Spleen (tissue), 11 donors: ENCODE measurements around the gene C4A. TPM values are rescaled to one million over a fixed set of nuclear protein-coding genes. Genes with fewer than 3 reads are reported as not detected.
A peak's percentile ranks its signal among the peaks of the same experiment; 100 is the strongest.
"Not testable (repeated sequence)": the region's sequence is repeated elsewhere in the genome, so short reads cannot be mapped to it uniquely, and the experiment has no call there.

Source experiments
- DNase-seq: peaks from one replicate; pipeline ENCODE4 v3.0.0-alpha.2; 2020
- H3K27ac ChIP-seq, 8 donors: fragments of 200-600 bp; sonication (generic) in 7 of 8; 1 replicate in 4 of 8; 2 replicates in 4 of 8; pipeline versions ENCODE4 v1.5.0 to v1.8.0; 2016 to 2021; ENCODE audit warnings: inconsistent platforms in 4 of 8, mild to moderate bottlenecking in 4 of 8, moderate library complexity in 1 of 8
- H3K27me3 ChIP-seq, 7 donors: fragments of 200-600 bp; sonication (generic) in 6 of 7; replicated peaks in 1 of 7; 1 replicate in 4 of 7; 2 replicates in 3 of 7; pipeline versions ENCODE4 v1.5.0 to v1.8.0; 2016 to 2021; ENCODE audit warnings: inconsistent platforms in 3 of 7, mild to moderate bottlenecking in 1 of 7
- H3K36me3 ChIP-seq, 6 donors: fragments of 200-600 bp; sonication (generic) in 5 of 6; 1 replicate in 4 of 6; 2 replicates in 2 of 6; pipeline versions ENCODE4 v1.5.0 to v1.8.0; 2016 to 2021; ENCODE audit warnings: inconsistent platforms in 2 of 6
- H3K4me1 ChIP-seq, 6 donors: fragments of 200-600 bp; sonication (generic) in 5 of 6; 1 replicate in 3 of 6; 2 replicates in 3 of 6; pipeline versions ENCODE4 v1.5.0 to v1.8.0; 2016 to 2021; ENCODE audit warnings: inconsistent platforms in 3 of 6
- H3K4me3 ChIP-seq, 8 donors: fragments of 200-600 bp; sonication (generic) in 7 of 8; 1 replicate in 4 of 8; 2 replicates in 4 of 8; pipeline versions ENCODE4 v1.5.0 to v1.8.0; 2016 to 2021; ENCODE audit warnings: inconsistent platforms in 4 of 8, mild to moderate bottlenecking in 4 of 8, moderate library complexity in 2 of 8
- H3K9me3 ChIP-seq, 8 donors: fragments of 200-600 bp; sonication (generic) in 7 of 8; 1 replicate in 4 of 8; 2 replicates in 4 of 8; pipeline versions ENCODE4 v1.5.0 to v1.8.0; 2016 to 2021; ENCODE audit warnings: inconsistent platforms in 4 of 8
- POLR2A ChIP-seq, 3 donors: fragments of 450-650 bp; IDR thresholded peaks; one replicate each; pipeline ENCODE4 v1.5.1; 2017; ENCODE audit warnings: antibody characterized with exemption in 3 of 3, mild to moderate bottlenecking in 1 of 3
- WGBS, 5 donors: extraction: QIAGEN DNeasy Blood & Tissue Kit in 3 of 5; methylation state at CpG; one replicate each; pipeline versions ENCODE4 v1.1.5 to v1.1.7; 2013 to 2018; 5-methylcytosine and 5-hydroxymethylcytosine counted together
- intact Hi-C: fragments of 100-400 bp; cut with DNase I; formaldehyde crosslinking; loops from one replicate; pipeline ENCODE4 v1.15.0; 2023; ENCODE audit warnings: low total_unique reads
- polyA plus RNA-seq, 3 donors: library from polyadenylated mRNA; stranded (reverse); fragments of 200-250 nt; gene quantifications; one replicate each; pipeline ENCODE4 v1.2.1, GENCODE V29; 2013
- total RNA-seq, 7 donors: library from RNA; depleted of rRNA in 3 of 7; stranded (reverse); fragments of >200 nt in 3 of 7; fragmentation: NEBNext Ultra II Directional in 4 of 7; extraction: Animal tissue kit (Norgen Biotek cat#: 25700) in 4 of 7; gene quantifications; one replicate each; pipeline versions ENCODE4 v1.1.0 to v1.2.1, GENCODE V29; 2016 to 2021
- TF ChIP-seq, protein P1 (sequence below), 11 experiments: fragments of 200-600 bp in 7 of 11; fragments of 450-650 bp in 4 of 11; sonication (generic) in 4 of 11; IDR thresholded peaks in 8 of 11; conservative IDR thresholded peaks in 3 of 11; 1 replicate in 7 of 11; 2 replicates in 4 of 11; pipeline versions ENCODE4 v1.4.0 to v1.8.0; 2016 to 2021; ENCODE audit warnings: antibody characterized with exemption in 11 of 11, inconsistent platforms in 4 of 11, mild to moderate bottlenecking in 1 of 11
- donor health status: healthy with polysubstance abuse.
- donor health status: DM: no; HTN: no; CAD: no; lungs with moderate emphysema.
- donor health status: DM: no; HTN: no; CAD: no.
- donor health status: Bipolar disorder and iron deficiency.
- donor health status: healthy.
- donor health status: DM: no; HTN: no; CAD: no.
- donor health status: DM: yes; HTN: yes; CAD: no.

Gene C4A
- total and polyA plus RNA-seq, 10 donors: 50.1 to 332 (median 116) TPM

GRCh38 chr6:31977816-31978431 lies 3.9 kb upstream of the C4A start:
- H3K27ac ChIP-seq: no peak overlapping the region
- H3K4me1 ChIP-seq: peaks cover 9 to 34% (median 15%) of the 10 kb centered on the region in 6 donors
- peaks cover 0 to 47% (median 10%) of the 10 kb centered on the region in 6 donors for H3K36me3 ChIP-seq
- DNase-seq: no peak
- intact Hi-C loops: no loop called here
- TF ChIP-seq, protein P1, sequence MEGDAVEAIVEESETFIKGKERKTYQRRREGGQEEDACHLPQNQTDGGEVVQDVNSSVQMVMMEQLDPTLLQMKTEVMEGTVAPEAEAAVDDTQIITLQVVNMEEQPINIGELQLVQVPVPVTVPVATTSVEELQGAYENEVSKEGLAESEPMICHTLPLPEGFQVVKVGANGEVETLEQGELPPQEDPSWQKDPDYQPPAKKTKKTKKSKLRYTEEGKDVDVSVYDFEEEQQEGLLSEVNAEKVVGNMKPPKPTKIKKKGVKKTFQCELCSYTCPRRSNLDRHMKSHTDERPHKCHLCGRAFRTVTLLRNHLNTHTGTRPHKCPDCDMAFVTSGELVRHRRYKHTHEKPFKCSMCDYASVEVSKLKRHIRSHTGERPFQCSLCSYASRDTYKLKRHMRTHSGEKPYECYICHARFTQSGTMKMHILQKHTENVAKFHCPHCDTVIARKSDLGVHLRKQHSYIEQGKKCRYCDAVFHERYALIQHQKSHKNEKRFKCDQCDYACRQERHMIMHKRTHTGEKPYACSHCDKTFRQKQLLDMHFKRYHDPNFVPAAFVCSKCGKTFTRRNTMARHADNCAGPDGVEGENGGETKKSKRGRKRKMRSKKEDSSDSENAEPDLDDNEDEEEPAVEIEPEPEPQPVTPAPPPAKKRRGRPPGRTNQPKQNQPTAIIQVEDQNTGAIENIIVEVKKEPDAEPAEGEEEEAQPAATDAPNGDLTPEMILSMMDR (IDR thresholded peaks at IDR 0.05 in 8 of 11, conservative IDR thresholded peaks at IDR 0.05 in 3 of 11): no peak
- H3K27me3 ChIP-seq: no peaks in the 10 kb centered on the region
- H3K9me3 ChIP-seq: no peaks in the 10 kb centered on the region
- WGBS, 5 donors: 95 to 97% (median 96%) methylated on average over 12 of the region's 12 CpGs
- no peak overlapping the region for H3K4me3 ChIP-seq

GRCh38 chr6:31978831-31979230 lies 3.0 kb upstream of the C4A start:
- TF ChIP-seq, protein P1 (IDR thresholded peaks at IDR 0.05 in 8 of 11, conservative IDR thresholded peaks at IDR 0.05 in 3 of 11): no peak
- no peak for TF ChIP-seq POLR2A (IDR thresholded peaks at IDR 0.05)
- Histone ChIP-seq H3K27me3 (no peaks in the 10 kb centered on the region), H3K9me3 (no peaks in the 10 kb centered on the region), H3K4me1 (peaks cover 0 to 25% (median 6%) of the 10 kb centered on the region in 6 donors), H3K27ac (peak overlapping the region in 2 of 8 donors; percentile 6 to 42), H3K36me3 (peaks cover 0 to 45% (median 10%) of the 10 kb centered on the region in 6 donors), H3K4me3 (no peak overlapping the region)
- 80 to 98% (median 91%) methylated on average over 5 of the region's 5 CpGs for WGBS, 5 donors
- no peak for DNase-seq
- intact Hi-C loops: no loop called here

- intact Hi-C loops: no loop called here
Measured at GRCh38 chr6:31979238-31979898, 2.5 kb upstream of the C4A start.

DNA sequence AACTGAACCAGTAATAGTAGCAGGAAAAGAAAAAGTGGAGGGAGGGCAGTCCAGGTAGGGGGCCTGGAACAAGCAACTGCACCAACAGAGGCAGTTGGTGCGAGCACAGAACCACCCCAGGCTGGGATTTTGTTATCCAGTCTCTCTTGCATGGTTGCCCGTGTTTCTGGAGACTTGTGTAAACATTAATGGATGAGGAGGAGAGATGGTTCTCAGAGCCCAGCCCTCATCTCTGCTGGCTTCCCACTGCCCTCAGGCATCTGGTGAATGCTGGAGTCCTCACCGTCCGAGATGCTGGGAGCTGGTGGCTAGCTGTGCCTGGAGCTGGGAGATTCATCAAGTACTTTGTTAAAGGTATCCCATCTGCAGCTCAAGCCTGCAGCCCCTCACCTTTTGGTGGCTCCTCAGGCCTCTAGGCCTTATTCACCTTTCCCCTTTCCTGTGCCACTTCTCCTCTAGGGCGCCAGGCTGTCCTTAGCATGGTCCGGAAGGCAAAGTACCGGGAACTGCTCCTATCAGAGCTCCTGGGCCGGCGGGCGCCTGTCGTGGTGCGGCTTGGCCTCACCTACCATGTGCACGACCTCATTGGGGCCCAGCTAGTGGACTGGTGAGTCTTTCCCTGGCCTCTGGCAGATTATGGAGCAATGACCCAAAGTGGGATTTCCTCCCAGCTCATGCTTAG lies 1.5 kb upstream of the C4A start:
- not testable (repeated sequence) for DNase-seq
- 91 to 98% (median 94%) methylated on average over 11 to 13 of the region's 13 CpGs for WGBS, 5 donors
- peak overlapping the region in 1 of 8 donors; percentile 42 for H3K27ac ChIP-seq

More at GRCh38 chr6:31979238-31979898, 2.5 kb upstream of the C4A start:
- TF ChIP-seq, protein P1 (IDR thresholded peaks at IDR 0.05 in 8 of 11, conservative IDR thresholded peaks at IDR 0.05 in 3 of 11): no peak
- Histone ChIP-seq H3K4me3 (no peak overlapping the region), H3K27me3 (no peaks in the 10 kb centered on the region), H3K9me3 (no peaks in the 10 kb centered on the region), H3K36me3 (peaks cover 0 to 39% (median 10%) of the 10 kb centered on the region in 6 donors), H3K27ac (peak overlapping the region in 2 of 8 donors; percentile 18 to 42), H3K4me1 (peaks cover 0 to 20% (median 6%) of the 10 kb centered on the region in 6 donors)
- DNase-seq: no peak
- WGBS, 5 donors: 74 to 90% (median 84%) methylated on average over 3 of the region's 3 CpGs

GRCh38 chr6:31980998-31981397 lies 859 bp upstream of the C4A start:
- H3K9me3 ChIP-seq, intact Hi-C loops, H3K4me3 ChIP-seq, H3K27ac ChIP-seq, DNase-seq, H3K27me3 ChIP-seq: not testable (repeated sequence)
- peaks cover 0 to 11% (median 5%) of the 10 kb centered on the region in 6 donors for H3K4me1 ChIP-seq
- peaks cover 0 to 26% (median 10%) of the 10 kb centered on the region in 6 donors for H3K36me3 ChIP-seq
- WGBS, 5 donors: no CpG with 5 or more reads among the region's 5 CpGs

More for the DNA sequence above, 1.5 kb upstream of the C4A start:
- H3K27me3 ChIP-seq, intact Hi-C loops, H3K9me3 ChIP-seq, H3K4me3 ChIP-seq: not testable (repeated sequence)
- H3K36me3 ChIP-seq: peaks cover 0 to 33% (median 10%) of the 10 kb centered on the region in 6 donors
- peaks cover 0 to 11% (median 5%) of the 10 kb centered on the region in 6 donors for H3K4me1 ChIP-seq

DNA sequence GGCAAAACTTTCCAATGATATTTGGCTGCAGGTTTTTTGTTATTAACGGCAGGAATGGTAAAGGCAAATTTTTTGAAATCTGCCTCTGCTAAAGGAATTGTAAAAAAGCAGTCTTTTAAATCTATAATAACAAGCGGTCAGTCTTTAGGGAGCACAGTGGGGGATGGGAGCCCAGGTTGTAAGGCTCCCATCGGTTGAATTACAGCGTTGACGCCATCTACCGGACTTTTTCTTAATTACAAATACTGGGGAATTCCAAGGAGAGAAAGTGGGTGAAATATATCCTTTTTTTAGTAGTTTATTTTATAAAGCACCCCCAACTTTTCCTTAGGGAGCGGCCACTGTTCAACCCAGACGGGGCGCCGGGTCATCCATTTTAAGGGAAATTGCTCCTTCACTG lies 7.5 kb downstream of the C4A start:
- H3K4me1 ChIP-seq, H3K4me3 ChIP-seq, DNase-seq, H3K27me3 ChIP-seq, H3K36me3 ChIP-seq, H3K9me3 ChIP-seq, intact Hi-C loops, H3K27ac ChIP-seq: not testable (repeated sequence)
- no CpG with 5 or more reads among the region's 10 CpGs for WGBS, 5 donors

GRCh38 chr6:31994421-31994820 lies 12.6 kb downstream of the C4A start:
- H3K9me3 ChIP-seq, H3K36me3 ChIP-seq, H3K4me1 ChIP-seq, H3K27me3 ChIP-seq, H3K4me3 ChIP-seq, DNase-seq, H3K27ac ChIP-seq, intact Hi-C loops: not testable (repeated sequence)
- 94 to 100% (median 97%) methylated on average over 5 to 10 of the region's 14 CpGs; no CpG with 5 or more reads in 2 of the 5 donors for WGBS, 5 donors
